GM11168 (cell line): ENCODE results near the gene SPANXA2.
"Not testable (repeated sequence)": the region's sequence is repeated elsewhere in the genome, so short reads cannot be mapped to it uniquely, and the experiment has no call there.

ENCODE experiments used
- in situ Hi-C: fragments of 300-500 bp; cut with MboI; formaldehyde crosslinking; loops from one replicate; pipeline ENCODE4 v1.12.0; 2022; ENCODE audit warnings: low sequenced_read_pairs; ENCODE audit not compliant: unreplicated experiment

SPANXA2 gene, protein sequence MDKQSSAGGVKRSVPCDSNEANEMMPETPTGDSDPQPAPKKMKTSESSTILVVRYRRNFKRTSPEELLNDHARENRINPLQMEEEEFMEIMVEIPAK

DNA sequence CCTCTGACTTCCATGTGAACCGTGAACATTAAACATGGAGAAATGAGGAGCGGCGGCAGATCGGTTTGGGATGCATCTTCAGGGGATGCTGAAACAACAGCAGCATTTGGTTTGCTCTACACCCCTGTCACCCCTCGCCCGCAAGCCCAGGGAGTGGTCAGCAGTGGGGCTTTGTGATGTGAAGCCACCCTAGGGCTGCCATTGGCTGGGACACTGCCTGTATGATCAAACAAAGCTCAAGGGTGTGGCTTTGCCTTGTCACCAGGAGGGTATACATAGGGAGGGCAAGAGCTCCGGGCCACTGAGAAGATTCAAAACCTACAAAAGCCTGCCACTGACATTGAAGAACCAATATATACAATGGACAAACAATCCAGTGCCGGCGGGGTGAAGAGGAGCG is at the start of gene SPANXA2:
TSS of gene SPANXA2 (plus strand) at position 301 of the 400 bp plus-strand sequence. CDS start at position 361, 60 bp downstream.
- in situ Hi-C loops: not testable (repeated sequence)

DNA sequence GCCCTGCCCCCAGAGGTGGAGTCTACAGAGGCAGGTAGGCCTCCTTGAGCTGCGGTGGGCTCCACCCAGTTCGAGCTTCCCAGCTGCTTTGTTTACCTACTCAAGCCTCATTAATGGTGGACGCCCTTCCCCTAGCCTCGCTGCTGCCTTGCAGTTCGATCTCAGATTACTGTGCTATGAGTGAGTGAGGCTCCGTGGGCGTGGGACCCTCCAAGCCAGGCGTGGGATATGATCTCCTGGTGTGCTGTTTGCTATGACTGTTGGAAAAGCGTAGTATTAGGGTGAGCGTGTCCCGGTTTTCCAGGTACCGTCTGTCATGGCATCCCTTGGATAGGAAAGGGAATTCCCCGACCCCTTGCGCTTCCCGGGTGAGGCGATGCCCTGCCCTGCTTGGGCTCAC is 47.0 kb upstream of the SPANXA2 start:
- in situ Hi-C loops: not testable (repeated sequence)

DNA sequence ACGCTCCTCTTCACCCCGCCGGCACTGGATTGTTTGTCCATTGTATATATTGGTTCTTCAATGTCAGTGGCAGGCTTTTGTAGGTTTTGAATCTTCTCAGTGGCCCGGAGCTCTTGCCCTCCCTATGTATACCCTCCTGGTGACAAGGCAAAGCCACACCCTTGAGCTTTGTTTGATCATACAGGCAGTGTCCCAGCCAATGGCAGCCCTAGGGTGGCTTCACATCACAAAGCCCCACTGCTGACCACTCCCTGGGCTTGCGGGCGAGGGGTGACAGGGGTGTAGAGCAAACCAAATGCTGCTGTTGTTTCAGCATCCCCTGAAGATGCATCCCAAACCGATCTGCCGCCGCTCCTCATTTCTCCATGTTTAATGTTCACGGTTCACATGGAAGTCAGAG is 4.9 kb upstream of the SPANXA2 start, which contains the start of gene SPANXA1:
TSS of gene SPANXA1 (minus strand) at position 101 of the 400 bp plus-strand sequence. CDS start at position 41, 60 bp downstream.
- in situ Hi-C loops: not testable (repeated sequence)

DNA sequence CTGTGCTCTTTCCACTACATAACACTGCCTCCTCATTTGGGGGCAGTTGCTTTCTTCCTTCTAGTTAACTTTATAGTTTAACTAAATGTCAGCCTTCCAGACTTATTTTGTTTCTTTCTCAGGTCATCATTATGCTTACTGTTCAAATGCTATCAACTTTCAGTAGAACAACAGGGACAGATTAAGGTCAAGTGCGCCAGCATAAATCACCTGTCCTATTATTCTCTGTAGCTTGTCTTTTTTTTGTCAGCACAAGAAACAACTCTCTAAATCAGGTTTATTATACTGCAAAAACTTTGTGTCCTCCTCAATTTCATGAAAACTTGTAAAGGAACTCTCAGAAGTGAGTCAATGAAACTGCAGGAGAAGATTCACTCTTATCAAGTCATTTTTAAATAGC is 19.6 kb downstream of the SPANXA2 start:
- in situ Hi-C loops: no loop called here

DNA sequence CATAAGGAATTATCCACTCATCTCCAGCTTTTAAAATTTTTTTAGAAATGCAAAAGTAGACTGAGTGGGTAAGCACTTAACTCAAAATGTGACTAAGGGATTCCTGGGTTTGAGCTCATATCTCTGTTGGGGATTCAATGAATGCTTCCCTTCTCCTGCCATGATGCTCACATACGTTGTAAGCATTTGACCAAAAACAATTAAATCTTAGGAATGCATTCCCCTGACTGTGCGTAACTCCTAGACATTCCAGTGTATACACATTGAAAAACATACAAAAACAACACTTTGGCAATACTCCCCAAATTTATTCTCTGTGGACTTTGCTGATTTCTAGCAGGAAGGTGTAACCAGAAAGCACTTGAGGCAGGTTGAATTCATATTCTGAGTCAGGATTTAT is 29.8 kb downstream of the SPANXA2 start:
- in situ Hi-C loops: no loop called here

DNA sequence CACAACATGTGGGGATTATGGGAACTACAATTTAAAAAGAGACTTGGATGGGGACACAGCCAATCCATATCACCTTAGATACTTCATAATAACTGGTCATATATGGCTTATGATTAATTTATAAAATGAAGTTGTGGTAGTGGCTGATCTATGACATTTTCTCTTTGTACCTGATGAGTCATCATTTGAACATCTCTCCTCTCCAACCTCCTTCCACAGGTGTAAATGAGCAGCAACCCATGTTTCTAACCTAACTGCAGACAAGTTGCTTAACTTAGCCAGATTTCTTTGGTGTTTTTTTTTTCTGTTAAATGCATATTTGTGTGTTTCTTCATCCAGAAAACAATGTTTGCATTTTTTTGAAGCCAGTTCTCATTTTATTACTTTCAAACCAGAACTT is 42.6 kb downstream of the SPANXA2 start:
- in situ Hi-C loops: no loop called here

DNA sequence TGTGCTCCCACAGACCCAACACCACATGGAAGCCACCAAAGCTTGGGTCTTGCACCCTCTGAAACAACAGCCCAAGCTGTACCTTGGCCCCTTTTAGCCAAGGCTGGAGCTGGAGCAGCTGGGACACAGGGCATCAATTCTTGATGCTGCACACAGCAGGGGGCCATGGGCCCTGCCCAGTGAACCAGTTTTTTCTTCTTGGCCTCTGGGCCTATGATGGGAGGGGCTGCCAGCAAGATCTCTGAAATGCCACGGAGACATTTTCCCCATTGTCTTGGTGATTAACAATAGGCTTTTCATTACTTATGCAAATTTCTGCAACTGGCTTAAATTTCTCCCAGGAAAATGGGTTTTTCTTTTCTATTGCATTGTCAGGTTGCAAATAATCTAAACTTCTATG is 49.0 kb downstream of the SPANXA2 start:
- in situ Hi-C loops: no loop called here
